Left hindlimb (tissue), 1 donor: ENCODE results near the gene HELZ2.

ENCODE experiments used
- DNase-seq: peaks from one replicate; pipeline ENCODE4 v3.0.0-alpha.2; 2018

HELZ2 gene

DNA sequence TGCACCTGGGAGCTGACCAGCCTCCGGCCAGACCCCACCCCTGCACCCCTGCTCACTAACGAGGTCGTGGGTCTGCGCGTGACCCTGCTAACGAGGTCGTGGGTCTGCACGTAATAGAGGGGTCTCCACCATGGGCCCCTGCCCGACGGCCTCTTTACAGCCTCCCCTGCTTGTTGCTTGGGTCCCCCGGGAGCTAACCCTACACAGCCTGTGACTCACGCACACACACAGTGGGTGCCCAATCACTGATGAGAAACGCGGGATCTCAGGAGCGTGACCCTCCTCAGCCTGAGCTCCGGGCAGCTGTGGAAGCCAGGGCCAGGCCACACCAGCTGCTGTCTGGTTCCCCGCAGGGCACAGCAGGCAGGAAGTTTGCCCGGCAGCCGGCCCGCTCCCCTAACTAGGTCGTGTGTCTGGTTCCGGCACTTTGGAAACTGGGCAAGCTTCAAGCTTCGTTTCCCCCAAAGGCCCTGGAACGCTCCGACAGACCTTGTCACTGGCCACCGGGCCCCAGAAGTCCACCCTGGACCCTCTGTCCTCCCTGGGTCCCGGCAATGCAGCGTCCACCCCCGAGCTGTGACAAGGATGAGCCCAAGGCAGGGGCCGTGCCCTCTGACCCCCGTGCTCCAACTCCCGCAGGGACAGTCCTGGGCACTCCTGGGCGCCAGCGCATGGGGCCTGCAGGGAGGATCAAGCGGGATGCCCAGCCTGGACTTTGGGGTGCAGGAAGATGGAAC lies 37.6 kb downstream of the HELZ2 start:
- DNase-seq = no peak

DNA sequence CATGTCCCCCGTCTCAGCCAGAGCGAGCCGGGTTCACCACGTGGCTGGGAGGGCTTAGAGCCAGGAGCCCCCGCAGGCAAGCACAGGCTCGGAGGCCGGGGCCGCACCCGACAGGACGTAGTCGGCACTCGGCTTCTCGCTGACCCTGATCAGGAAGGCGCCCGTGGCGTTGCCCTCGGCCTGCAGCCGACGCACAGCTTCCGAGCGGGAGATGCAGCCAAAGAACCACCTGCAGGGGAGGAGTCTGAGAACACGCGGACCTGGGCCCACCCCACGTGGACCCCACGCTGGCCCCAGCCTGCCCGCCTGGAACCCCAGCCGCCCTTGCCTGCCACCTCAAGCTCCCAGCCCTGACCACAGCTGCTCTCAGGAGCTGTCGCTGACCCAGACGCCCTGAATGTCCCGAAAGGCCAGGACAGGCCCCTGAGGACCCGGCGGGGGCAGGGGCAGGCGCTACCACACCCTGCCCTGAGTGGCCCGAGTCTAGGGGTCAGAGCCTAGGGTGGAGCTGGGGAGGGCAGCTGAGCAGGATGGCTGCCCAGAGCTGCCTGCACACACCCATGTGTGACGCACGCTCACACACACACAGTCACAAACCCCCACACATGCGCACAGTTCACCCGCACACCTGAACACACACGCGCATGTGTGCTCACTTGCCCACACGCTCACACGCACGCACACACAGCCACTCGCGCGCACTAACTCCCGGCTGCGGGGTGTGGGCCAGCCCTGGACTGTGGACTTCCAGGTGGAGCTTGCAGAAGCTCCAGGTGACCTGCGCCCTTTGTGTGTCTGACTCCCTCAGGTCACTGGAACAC lies 39.0 kb downstream of the HELZ2 start:
- DNase-seq = no peak

- no peak for DNase-seq
Observed at GRCh38 chr20:63534427-63534830, 39.6 kb downstream of the HELZ2 start.

DNA sequence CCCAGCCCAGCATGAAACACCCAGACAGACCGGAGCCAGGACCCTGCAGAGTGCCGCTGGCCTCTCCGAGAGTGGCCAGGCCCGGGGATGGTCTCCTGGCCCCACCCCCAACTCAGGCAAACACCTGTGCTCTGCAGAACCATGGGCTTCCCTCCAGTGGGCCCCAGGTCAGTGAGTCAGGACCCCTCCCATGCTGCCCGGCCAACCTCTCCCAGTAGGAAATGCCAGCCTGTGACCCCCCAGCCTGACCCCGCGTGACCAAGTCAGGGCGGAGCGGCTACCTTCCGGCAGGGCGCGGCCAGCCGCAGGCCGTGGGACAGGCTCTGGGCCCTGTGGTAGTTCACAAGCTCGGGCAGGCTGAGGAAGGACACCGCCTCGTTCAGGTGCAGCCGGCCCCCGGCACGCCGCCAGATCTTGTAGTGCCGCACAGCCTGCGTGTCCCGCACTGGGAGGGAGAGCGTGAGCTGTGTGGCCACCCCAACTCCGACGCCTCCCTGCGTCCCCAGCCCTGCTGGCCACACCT lies 40.1 kb downstream of the HELZ2 start:
- DNase-seq = peak; percentile 34

- peak; percentile 26 for DNase-seq
Observed at GRCh38 chr20:63533388-63533787, 40.7 kb downstream of the HELZ2 start.

DNA sequence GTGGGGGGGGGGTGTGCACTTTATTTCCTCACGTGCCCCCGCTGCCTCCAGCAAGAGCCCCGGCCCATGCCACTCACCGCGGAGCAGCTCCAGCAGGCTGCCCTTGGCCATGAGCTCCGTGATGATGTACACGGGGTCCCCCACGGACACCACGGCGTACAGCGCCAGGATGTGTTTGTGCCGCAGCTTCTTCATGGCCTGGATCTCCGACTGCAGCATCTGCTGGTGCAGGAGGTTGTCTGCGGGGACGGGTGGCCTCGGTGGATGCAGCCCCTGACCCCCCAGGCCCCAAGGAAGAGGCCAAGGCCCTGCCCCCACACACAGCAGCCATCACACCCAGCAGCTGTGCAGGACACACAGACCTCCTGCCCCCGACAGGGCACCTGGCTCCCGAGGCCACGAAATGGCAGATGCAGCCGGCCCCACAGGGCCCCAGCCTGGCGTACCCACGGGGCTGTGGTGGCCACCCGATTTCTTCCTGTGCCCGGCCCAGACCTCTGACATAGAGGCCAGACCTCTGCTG lies 41.5 kb downstream of the HELZ2 start:
- peak; percentile 34 for DNase-seq

GRCh38 chr20:63531686-63532448 lies 42.2 kb downstream of the HELZ2 start:
- DNase-seq = no peak

DNA sequence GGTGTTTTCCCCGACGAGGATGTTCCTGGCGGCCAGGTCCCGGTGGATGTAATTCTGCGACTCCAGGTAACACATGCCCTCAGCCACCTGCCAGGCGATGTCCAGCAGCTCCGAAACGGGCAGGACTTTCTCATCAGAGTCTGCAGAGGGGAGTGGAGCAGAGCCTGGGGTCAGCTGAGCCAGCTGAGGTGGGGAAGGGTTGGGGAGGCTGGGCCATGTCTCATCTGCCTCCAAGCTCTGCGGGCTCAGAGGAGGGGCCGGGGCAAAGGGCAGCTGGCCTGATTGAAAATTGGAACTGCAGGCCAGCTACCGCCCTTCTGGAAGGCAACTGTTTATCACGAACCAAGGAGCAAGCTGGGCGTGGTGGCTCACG lies 43.3 kb downstream of the HELZ2 start:
- DNase-seq = peak; percentile 34

- peak; percentile 19 for DNase-seq
Observed at GRCh38 chr20:63529861-63530787, 43.9 kb downstream of the HELZ2 start.

- peak; percentile 17 for DNase-seq
Observed at GRCh38 chr20:63529180-63529860, 44.7 kb downstream of the HELZ2 start.

DNA sequence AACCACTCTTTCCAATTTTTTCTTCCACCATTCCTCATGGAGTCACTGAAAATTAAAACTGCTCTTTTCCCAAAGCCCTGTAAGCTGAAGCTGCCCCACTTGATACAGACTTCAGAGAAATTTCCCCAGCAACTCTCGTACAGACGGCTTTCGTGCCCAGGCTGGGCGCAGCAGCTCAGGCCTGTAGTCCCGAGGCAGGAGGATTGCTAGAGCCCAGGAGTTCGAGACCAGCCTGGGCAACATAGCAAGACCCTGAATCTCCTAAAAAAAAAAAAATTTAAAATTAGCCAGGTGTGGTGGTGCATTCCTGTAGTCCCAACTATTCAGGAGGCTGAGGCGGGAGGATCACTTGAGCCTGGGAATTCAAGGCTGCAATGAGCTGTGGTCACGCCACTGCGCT lies 46.9 kb downstream of the HELZ2 start:
- DNase-seq = no peak

DNA sequence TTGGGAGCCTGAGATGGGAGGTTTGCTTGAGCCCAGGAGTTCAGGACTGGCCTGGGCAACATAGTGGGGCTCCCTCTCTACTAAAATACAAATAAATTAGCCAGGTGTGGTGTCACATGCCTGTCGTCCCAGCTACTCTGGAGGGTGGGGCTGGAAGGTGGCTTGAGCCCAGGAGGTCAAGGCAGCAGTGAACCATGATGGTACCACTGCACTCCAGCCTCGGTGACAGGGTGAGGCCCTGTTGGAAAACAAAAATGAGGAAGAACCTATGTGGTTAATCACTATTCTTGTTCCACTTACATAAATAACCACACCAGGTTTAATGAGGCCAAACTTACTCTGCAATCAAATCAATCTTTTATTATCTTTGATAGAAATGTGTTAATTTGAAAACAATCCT lies 48.1 kb downstream of the HELZ2 start:
- no peak for DNase-seq

DNA sequence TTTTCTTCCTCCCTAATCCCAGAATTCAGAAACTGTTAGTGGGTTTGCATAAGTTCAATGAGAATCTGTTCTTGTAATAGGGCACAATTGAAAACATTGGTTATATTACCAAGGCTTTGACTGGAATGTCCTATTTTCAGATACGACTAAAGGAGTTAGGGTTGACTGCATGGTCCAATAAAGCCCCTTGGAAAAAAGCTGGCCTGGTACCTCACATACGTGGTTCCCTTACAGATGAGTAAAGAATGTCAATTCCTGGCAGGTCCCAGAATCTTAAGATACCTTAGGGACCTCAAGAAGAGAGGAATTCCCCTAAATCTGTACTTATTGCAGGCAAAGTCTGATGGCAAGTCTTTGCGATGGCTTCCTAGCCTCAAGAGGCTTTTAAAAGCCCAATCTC lies 48.9 kb downstream of the HELZ2 start:
- DNase-seq = peak; percentile 26
